LNCAP (cell line): ENCODE measurements around the gene ATG13.

Experiments used
- CTCF ChIP-seq: fragments of 450-650 bp; IDR thresholded peaks from 2 replicates; pipeline ENCODE4 v1.5.1; 2017; ENCODE audit warnings: mild to moderate bottlenecking

The ATG13 gene

GRCh38 chr11:46712874-46713576, 95.7 kb downstream of the ATG13 start:
- no peak for TF ChIP-seq CTCF

GRCh38 chr11:46718155-46719019, 101.0 kb downstream of the ATG13 start:
- no peak for TF ChIP-seq CTCF

GRCh38 chr11:46719048-46719542, 101.7 kb downstream of the ATG13 start, which contains the start of gene F2:
Gene F2 (plus strand): TSS chr11:46719213. CDS start chr11:46719236, 23 bp downstream.
- no peak for TF ChIP-seq CTCF

GRCh38 chr11:46719543-46720218, 102.3 kb downstream of the ATG13 start:
- TF ChIP-seq CTCF, result no peak

- no peak for TF ChIP-seq CTCF
Measured at GRCh38 chr11:46721286-46721685, 103.9 kb downstream of the ATG13 start.

GRCh38 chr11:46722566-46723358, 105.4 kb downstream of the ATG13 start:
- no peak for TF ChIP-seq CTCF

- no peak for TF ChIP-seq CTCF
Measured at GRCh38 chr11:46723359-46723680, 106.0 kb downstream of the ATG13 start.
